HG03439 (cell line): Measurements from ENCODE around the gene PTPRC.

Experiments
- ATAC-seq: cut with Tn5 transposase; IDR thresholded peaks from one replicate; pipeline ENCODE4 v1.9.1; 2021; ENCODE audit warnings: mild to moderate bottlenecking, moderate library complexity; ENCODE audit not compliant: unreplicated experiment

Gene PTPRC

DNA sequence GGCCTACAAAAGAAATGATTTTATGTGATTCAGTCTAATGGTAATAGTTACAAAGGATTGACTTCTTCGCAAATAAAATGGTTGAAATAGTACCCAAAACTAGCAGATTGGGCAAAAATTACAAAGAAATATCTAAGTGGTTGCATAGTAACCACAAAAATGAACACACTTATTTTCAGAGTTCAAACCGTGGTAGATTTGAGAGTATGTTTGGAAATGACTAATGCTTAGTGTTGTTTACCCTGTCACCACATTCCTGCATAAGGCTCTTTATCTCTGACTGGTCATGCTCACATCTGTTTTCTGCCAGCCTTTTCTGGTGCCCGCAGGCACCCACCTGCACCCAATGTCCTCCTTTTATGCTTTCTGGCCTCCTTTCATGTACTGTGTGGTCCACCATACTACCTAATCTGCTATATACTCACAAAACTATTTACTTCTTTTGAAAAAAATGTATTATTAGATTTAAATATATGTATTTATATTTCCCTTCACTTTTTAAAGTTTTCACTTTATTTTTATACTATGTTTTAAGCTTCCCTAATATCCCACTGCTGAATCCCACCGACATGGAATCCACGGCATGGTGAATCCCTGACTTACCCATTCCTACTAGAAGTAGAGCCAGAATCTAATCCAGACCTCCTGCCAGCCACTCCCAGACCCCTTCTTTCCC lies 30.3 kb downstream of the PTPRC start:
- ATAC-seq = peak; percentile 86

DNA sequence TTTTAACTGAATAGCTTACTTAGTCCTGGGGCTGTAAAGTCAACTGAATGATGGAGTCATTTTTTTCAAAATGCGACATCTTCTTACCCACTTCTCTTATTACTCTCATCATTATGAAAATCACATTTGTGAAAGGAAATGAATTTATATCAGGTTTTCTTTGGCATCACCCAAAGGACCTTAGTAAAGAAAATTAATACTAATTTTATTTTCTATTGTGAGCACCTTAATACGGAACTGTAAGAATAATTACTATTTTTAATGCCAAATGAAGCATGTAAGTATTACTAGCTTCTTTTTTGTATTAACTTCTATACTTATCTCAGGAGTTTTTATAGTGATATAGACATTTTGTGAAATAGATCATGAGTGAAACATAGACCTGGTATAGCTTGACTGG lies 30.9 kb downstream of the PTPRC start:
- ATAC-seq = no peak

DNA sequence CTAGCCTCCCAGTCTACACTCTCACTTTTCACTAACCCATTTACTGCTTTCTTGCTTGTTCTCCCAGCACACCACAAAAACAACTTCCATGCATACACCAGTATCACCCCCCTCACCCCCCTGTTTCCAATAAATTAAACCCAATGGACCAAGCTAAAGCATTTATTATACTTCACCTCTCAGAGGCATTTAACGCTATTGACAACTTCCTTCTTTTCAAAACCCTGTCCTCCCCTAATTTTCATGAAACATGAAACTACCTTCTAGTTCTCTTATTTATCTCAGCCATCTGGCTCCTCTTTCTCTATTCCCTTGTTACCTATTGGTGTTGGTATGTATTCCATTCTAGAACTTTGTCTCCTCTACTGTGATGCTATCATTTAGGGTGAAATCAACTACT lies 32.3 kb downstream of the PTPRC start:
- peak; percentile 30 for ATAC-seq

DNA sequence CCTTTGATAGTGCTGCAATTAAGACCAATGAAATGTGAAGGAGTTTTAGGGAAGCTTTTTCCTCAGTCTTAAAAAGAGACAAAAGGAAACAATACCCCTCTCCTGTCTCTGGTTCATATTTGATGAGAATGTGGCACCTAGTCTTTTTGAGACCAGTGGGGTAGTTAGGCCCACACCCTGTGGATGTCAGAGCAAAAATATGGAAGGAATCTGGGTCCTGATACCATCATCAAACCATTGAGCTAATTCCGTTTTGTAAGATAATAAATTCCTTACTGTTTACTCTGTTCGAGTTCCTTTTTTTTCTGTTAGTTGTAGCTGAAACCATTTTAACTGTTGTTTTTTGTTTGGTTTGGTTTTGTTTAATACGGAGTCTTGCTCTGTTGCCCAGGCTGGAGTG lies 33.3 kb downstream of the PTPRC start:
- ATAC-seq = no peak

DNA sequence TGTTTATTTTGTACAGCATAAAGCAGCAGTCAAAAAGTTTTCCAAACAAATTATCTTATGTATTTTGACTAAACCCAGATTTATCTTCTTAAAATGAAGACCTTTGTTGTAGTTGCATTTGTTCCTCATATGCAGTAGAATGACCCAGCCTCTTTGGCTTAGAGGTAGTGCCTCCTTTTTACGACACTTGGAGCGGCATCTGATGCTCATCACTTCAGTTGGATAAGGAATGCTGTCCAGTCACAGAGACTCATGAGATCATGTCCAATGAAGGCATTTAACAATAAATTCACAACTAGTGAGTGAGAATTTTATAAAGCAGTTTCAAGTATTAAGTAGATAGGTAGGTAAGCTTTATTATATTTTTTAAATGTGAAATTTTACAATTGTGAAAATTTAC lies 35.2 kb downstream of the PTPRC start:
- no peak for ATAC-seq

DNA sequence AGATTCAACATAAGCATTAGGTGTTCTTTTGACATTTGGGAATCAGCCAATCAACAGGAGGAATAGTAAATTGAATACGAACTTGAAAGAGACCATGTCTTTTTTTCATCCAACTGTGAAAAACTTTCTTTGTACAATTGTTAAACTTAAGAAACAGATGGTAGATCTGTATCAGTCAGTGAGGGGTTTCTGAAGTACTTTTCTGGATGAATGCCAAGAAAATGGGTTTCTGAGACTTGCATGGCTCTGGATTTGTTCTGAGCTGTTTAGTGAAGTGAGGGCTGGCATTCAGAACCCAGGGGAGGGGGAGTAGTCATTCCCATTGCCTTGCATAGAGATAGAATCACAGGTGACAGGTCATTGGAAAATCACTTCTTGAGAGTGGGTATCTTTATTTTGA lies 37.4 kb downstream of the PTPRC start:
- ATAC-seq = no peak

DNA sequence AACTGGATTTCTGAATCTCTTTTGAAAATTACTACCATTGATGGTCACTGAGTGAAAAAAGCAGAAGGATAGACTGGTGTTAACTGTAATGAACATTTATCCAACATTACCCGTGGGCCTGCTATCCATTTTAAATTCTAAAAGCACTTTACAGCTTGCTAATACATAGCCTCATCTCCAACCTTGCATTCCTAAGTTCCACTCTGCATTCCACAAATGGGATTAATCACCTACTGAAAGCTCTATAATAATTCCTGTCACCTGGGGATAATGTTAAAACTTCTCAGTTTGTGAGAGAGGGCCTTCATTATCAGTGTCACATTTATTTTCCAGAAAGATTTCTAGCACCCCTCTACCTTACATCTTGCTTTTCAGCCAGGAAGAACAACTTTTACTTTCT lies 38.2 kb downstream of the PTPRC start:
- no peak for ATAC-seq

DNA sequence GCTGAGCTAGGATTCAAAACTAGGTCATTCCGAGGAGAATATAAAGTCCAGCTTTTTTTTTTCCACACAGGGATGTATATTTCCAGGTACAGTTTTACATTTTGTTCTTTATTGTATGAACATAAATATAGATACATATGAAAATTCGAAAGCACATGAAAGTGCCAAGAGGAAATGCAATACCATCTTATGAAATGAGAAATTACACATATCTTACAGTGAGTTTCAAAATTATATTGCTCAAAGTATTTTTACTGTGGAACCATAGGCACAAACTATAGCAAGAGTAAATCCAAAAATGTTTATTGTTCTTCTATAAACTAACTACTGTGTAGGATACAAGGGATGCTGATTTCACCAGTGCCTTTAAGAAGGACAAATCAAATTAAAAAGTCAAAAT lies 39.0 kb downstream of the PTPRC start:
- ATAC-seq = no peak

DNA sequence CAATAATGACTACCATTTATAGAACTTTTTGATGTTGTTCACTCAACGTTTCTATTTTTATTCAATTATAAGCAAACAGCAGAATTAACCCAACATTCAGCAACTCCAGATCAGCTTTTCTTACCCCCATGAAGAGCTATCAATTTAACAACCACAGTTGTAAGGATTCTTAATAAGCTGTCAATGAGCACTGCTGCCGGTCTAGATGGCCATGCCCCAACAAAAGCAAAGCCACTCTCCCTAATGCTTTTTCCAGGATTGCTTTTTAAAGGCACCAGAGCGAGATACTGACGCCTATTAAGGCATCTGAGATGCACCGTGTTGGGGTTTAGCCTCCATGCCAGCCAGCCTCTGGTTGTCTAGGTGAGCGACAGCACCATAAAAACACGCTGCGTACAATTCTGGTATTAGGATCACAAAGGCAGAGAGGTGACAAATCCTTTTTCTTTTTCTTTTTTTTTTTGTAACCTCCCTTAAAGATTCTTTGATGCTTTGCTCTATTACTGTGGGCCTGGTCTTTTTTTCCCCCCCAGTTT lies 39.5 kb downstream of the PTPRC start:
- no peak for ATAC-seq

DNA sequence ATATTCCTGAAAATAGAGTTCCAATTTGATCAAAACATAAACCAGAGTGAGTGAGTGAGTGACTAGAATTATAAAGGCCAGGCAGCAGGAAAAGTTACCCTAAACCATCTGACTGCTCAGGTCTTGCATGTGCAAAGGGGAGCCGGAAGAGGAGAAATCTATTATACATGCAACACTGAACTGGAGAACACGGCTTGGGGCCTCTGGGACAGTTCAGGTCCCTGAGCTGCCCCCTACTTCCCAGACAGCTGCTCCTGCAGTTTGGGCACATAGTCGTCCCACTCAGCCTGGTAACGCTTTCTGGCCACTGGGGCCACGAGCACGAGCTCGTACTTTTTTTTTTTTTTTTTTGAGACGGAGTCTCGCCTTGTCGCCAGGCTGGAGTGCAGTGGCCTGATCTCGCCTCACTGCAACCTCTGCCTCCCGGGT lies 40.1 kb downstream of the PTPRC start:
- no peak for ATAC-seq

DNA sequence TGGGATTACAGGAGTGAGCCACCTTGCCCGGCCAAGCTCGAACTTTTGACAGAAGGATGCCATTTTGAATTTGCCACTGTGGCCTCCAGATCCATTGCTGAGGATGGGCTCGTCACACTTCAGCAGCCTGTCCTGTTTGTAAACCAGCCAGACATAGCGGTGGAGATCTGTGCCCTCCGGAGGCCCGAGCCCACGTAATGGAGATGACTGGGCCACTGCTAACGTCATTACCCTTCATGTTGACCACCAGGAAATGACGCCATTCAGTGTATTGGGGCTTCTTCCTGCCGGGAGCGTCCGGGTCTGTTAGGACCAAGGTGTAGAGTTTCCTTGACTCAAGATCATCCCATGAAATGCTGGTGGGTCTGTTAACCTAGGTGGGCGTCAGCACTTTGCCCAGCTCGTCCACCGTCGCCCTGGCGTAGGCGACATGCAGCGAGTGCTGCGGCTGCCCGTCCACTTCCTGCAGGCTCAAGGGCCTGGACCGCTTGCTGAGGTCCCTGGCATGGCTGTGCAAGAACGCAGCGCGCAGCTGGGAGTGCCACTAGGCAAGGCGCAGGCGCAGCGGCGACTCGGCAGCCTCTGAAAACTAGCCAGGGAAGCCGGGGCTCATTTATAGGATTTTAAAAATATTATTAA lies 40.8 kb downstream of the PTPRC start:
- ATAC-seq = no peak

DNA sequence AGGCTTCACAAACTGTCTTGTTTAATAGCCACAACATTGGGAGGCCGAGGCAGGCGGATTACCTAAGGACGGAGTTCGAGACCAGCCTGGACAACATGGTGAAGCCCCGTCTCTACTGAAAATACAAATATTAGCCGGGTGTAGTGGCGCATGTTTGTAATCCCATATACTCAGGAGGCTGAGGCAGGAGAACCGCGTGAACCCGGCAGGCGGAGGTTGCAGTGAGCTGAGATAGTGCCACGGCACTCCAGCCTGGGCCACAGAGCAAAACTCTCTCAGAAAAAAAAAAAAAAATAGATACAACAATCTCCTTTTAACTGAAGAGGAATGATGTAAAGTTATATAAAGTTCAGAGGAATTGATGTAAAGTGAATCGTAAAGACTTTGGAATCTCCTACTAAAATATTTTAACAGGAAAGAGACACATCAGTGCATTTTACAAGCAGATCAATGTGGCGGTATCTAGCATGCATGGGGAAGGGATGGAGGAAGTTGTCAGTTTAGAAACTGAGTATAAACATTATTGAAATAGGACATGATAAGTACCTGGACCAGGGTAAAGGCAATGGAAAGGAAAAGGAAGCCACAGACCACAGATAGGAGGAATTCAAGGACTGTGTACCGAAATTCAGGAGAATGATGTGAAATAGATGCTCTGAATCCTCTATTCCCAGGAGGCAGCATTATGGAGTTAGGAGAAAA lies 41.5 kb downstream of the PTPRC start:
- ATAC-seq = no peak

DNA sequence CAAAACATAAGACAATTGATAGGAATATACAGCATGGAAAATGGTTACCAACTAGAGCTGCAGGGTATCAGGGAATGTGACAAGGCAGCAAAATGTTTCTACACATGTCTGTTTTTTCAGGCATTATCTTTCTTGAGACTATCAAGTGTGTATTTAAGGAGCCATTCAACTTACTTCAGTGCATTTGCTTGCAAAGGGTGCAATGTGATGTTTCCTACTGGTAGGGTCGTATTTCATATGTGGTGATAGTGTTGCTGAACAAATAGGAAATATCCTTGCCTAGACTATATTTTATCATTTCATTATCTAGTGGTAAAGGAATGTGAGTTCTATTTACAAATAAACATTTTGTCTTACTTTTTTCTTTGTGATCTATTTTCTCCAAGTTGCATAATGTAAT lies 42.4 kb downstream of the PTPRC start:
- ATAC-seq = no peak

DNA sequence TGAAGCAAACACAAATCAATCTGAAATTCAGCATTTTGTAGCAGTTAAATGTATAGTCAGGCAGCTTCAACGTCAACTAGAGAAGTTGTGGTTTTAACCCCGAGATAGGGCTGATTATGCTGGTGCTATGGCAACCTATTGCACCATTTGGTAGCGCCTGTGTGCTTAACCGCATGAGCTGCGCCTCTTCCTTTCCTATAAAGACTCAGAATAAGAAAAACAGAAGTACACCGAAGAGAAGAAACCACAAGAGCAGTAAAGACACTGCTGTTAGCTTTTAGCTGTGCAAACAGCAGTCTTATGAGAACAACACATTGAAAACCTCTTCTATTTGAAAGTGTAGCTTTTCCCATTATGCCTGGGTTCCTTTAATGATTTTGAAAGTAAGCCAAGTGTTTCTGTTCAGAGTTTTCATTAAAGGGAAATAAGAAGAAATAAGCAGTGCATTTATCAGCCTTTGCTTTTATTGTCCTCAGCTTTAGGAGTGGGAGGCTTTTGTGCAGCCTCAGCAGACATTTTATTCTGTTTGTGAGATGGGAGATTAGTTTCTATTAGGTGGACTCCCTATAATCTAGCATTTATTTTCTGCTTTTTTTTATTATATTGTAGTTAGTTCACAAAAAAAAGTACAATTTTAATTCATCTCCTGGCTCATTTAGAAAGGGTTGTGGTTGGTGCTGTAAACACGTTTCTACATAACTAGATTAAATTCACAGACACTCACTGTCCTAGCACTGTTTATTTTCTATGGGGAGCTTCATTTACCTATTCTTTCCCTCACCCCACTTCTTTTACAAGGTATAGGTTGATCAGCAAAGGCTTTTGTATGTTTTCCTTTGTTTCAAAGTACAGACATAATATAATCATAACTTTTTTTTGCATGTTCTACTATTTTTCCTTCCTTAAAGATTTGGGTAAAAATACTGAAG lies 43.3 kb downstream of the PTPRC start:
- ATAC-seq = peak; percentile 92

DNA sequence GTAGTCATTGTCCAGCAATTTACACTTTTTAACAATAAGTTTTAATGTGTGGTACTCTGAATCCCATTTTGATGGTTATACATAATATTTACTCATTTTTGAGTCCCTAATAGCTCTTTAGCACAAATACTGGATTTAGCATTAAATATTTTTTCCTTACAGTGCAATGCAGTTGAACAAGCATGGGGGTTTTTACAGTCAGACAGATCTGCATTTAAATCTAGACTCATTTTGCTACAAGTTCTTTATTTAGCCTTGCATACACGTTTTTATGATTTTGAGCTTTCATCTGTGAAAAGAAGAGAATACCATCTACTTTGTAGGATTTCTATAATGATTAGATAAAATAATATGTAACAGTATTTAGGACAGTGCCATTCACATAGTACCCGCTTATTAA lies 44.0 kb downstream of the PTPRC start:
- ATAC-seq = no peak

DNA sequence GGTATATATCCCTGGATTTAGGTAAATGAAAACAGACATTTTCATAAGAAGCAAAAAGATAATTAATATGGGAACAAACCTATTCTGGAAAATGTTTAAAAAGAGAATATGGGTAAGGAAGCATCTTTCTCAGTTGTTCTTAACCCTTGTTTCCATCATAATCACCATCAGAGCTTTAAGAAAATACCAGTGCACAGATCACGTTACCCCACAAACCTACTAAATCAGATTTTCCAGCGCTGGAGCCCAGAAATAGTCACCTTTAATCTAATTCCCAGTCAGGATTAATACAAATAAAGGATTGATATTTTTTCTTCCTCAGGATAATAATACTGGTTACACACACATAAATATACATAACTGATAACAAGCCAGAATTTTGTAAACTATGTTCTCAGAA lies 44.6 kb downstream of the PTPRC start:
- no peak for ATAC-seq

DNA sequence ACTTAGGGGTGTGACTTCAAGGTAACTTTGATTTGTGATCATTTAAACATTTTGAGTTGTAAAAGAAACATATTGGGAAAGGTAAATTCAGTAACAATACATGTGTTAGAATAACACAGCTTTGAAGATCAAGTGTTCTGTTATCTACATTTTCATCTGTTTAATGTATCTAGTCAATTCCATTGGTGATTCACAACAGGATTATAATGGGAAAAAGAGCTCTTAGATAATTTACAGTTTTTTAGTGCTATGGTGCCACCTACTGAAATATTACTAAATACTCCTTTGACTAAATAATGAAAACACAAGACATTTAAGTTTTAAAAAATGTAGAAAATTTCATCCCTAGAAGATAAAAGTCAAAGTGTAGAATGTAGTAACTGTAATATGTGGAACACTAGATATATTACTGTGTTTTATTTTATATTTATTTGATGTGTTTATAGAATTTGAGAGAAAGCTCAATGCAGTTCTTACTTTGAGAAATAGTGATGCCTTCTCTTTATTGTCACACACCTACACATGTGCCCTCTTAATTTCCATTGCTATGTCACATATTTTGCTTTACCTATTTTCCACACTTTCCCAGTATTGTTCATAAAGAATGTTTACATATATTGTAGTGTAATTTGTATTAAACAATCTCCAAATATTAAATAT lies 47.4 kb downstream of the PTPRC start:
- no peak for ATAC-seq

DNA sequence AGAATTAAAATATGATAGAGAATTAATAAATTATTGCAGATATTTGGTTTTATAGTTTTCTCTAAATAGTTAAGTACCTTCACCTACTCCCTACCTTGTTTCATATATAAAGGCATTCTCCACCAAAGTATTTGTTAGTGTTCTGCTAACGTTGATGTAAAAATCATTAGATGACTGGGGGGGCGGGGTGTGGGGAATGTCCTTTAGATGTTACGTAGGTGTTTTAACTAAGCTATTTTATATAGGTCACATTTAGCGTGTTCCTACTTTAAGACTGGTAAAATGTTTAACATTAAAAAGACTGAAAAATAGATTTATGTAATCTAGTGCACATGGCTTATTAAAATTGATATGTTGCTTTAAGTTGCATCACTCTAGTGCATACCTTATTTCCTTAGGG lies 48.6 kb downstream of the PTPRC start:
- ATAC-seq = no peak

DNA sequence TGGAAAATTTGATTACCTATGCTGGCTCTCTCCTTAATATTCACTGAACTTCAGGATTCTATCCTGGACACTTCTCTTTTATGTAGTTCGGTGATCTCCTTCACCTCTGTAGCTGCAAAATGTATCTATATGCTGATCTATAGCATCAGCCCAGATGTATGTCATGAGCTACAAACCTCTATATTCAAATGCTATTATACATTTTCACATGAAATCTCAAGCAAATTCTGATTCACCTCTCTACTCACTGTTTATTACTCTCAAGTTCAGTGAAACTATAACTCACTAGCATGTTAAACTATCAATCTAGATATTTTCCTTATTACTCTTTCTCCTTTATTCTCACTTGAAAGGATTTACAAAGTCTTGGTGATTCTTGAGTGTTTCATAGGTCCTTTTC lies 52.2 kb downstream of the PTPRC start:
- ATAC-seq = no peak

DNA sequence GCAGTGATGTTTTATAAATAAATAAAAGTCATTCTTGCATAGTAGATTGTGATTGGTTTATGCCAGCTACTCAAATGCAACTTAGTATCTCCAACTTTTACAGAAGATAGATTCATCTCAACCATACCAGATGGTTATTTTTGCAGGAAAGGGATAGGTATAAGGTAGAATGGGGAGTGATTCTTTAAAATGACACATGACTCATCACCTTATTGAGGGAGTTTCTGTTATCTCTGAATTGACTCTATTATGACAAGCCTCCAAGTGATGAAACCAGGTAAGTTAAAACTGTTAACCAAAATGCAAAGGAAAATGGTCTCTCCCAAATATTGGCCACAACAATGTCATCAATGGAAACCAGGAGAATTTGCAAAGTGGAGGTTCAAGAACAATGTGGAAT lies 54.5 kb downstream of the PTPRC start:
- no peak for ATAC-seq
